IMR-90 (cell line): Measurements from ENCODE around the gene ZNRF3. TPM values are rescaled to one million over a fixed set of nuclear protein-coding genes. Genes with fewer than 3 reads are reported as not detected.

Experiments
- ATAC-seq: fragments of 200-7000 bp; cut with Tn5 transposase; 2 replicates; pipeline ENCODE4 v1.9.1; 2020; ENCODE audit warnings: low read depth, mild to moderate bottlenecking, moderate library complexity
- BruUV-seq: library from RNA; stranded (reverse); fragments of 400-500 nt; replicated peaks from 2 replicates; lab custom pipeline; 2021; lab: Mats Ljungman, UMichigan
- CTCF ChIA-PET: fragments of 300-600 bp; formaldehyde crosslinking; extraction: SDS; loops from one replicate; lab custom pipeline; 2021; ENCODE audit warnings: antibody characterized with exemption; lab: Yijun Ruan, JAX
- POLR2A ChIA-PET: fragments of 300-600 bp; sonication (Branson Sonifier 250); formaldehyde crosslinking; loops from one replicate; lab custom pipeline; 2022; ENCODE audit warnings: antibody characterized with exemption; ENCODE audit not compliant: unreplicated experiment; lab: Charles Lee
- DNase-seq: peaks from one replicate; pipeline ENCODE4 v3.0.0; 2013
- H2AFZ ChIP-seq: replicated peaks from 2 replicates; pipeline ENCODE3; 2013; ENCODE audit warnings: low read length, mild to moderate bottlenecking; ENCODE audit not compliant: poor library complexity
- H2AK5ac ChIP-seq: 2 replicates; pipeline ENCODE4 v1.6.1; 2013; ENCODE audit warnings: low read depth, low read length, inconsistent platforms
- H2AK9ac ChIP-seq: replicated peaks from 2 replicates; pipeline ENCODE3; 2013; ENCODE audit warnings: mild to moderate bottlenecking, low read depth, low read length, moderate library complexity; ENCODE audit not compliant: poor library complexity
- H2BK120ac ChIP-seq: 2 replicates; pipeline ENCODE4 v1.6.1; 2013; ENCODE audit warnings: low read depth, low read length, inconsistent platforms
- H2BK15ac ChIP-seq: 3 replicates; pipeline ENCODE4 v1.6.1; 2013; ENCODE audit warnings: low read depth, low read length, inconsistent platforms
- H2BK20ac ChIP-seq: 2 replicates; pipeline ENCODE4 v1.6.1; 2013; ENCODE audit warnings: low read depth, mild to moderate bottlenecking, inconsistent platforms, low read length, moderate library complexity
- H2BK5ac ChIP-seq: 2 replicates; pipeline ENCODE4 v1.6.1; 2013; ENCODE audit warnings: mild to moderate bottlenecking, low read depth, low read length, inconsistent platforms; ENCODE audit not compliant: poor library complexity, severe bottlenecking
- H3K14ac ChIP-seq: replicated peaks from 2 replicates; pipeline ENCODE4 v1.6.1; 2013; ENCODE audit warnings: low read depth, low read length, inconsistent platforms
- H3K18ac ChIP-seq: 2 replicates; pipeline ENCODE4 v1.6.1; 2013; ENCODE audit warnings: low read depth, low read length, control low read depth
- H3K23ac ChIP-seq: 2 replicates; pipeline ENCODE4 v1.6.1; 2013; ENCODE audit warnings: low read depth, low read length, inconsistent platforms
- H3K27ac ChIP-seq: 2 replicates; pipeline ENCODE4 v1.5.1; 2013; ENCODE audit warnings: mild to moderate bottlenecking, control low read depth, low read length; ENCODE audit not compliant: insufficient read depth
- H3K27me3 ChIP-seq: 2 replicates; pipeline ENCODE4 v1.6.1; 2013; ENCODE audit warnings: low read length; ENCODE audit not compliant: control insufficient read depth, insufficient read depth
- H3K36me3 ChIP-seq: 2 replicates; pipeline ENCODE4 v1.6.1; 2013; ENCODE audit warnings: low read length, mixed read lengths; ENCODE audit not compliant: control insufficient read depth, insufficient read depth
- H3K4ac ChIP-seq: 2 replicates; pipeline ENCODE4 v1.6.1; 2013; ENCODE audit warnings: low read depth, low read length, inconsistent platforms
- H3K4me1 ChIP-seq: 2 replicates; pipeline ENCODE4 v1.6.1; 2013; ENCODE audit warnings: low read length, mixed read lengths; ENCODE audit not compliant: control insufficient read depth, insufficient read depth
- H3K4me2 ChIP-seq: 2 replicates; pipeline ENCODE4 v1.6.1; 2013; ENCODE audit warnings: low read depth, mild to moderate bottlenecking, control low read depth, low read length, moderate library complexity
- H3K4me3 ChIP-seq: 2 replicates; pipeline ENCODE4 v1.5.1; 2013; ENCODE audit warnings: low read depth, mild to moderate bottlenecking, control low read depth, low read length, moderate library complexity; ENCODE audit not compliant: insufficient read depth
- H3K56ac ChIP-seq: 2 replicates; pipeline ENCODE4 v1.6.1; 2013; ENCODE audit warnings: low read length, inconsistent platforms; ENCODE audit not compliant: insufficient read depth; ENCODE audit errors: extremely low read depth
- H3K79me1 ChIP-seq, 2 experiments: 2 replicates each; pipeline ENCODE4 v1.6.1; 2013; ENCODE audit warnings: low read length in 2 of 2, inconsistent platforms in 1 of 2, low read depth in 1 of 2
- H3K9ac ChIP-seq: 2 replicates; pipeline ENCODE4 v1.6.1; 2013; ENCODE audit warnings: low read depth, low read length, control low read depth
- H3K9me1 ChIP-seq: 2 replicates; pipeline ENCODE4 v1.6.1; 2013; ENCODE audit warnings: low read length, inconsistent platforms; ENCODE audit not compliant: insufficient read depth
- H3K9me3 ChIP-seq: 2 replicates; pipeline ENCODE4 v1.6.1; 2013; ENCODE audit warnings: low read length; ENCODE audit not compliant: control insufficient read depth, insufficient read depth
- H4K20me1 ChIP-seq: 2 replicates; pipeline ENCODE4 v1.6.1; 2013; ENCODE audit warnings: low read length, inconsistent platforms; ENCODE audit not compliant: insufficient read depth
- H4K5ac ChIP-seq: 2 replicates; pipeline ENCODE4 v1.6.1; 2013; ENCODE audit warnings: mild to moderate bottlenecking, low read depth, low read length, control low read depth
- H4K8ac ChIP-seq, 2 experiments: 2 replicates each; pipeline ENCODE4 v1.6.1; 2013; ENCODE audit warnings: low read depth in 2 of 2, low read length in 2 of 2, control low read depth in 1 of 2, inconsistent platforms in 1 of 2
- H4K91ac ChIP-seq: 2 replicates; pipeline ENCODE4 v1.6.1; 2013; ENCODE audit warnings: low read depth, low read length, inconsistent platforms; ENCODE audit not compliant: insufficient read depth
- CEBPB ChIP-seq: IDR thresholded peaks from 2 replicates; pipeline ENCODE4 v1.6.1; 2012; ENCODE audit warnings: low read depth, low read length, improper control_type of control experiment
- ELK1 ChIP-seq: fragments of 150-350 bp; IDR thresholded peaks from 2 replicates; pipeline ENCODE4 v1.6.1; 2016; ENCODE audit warnings: low read depth, mild to moderate bottlenecking, low read length, moderate library complexity, borderline replicate concordance
- MAFK ChIP-seq: IDR thresholded peaks from 2 replicates; pipeline ENCODE4 v1.6.1; 2012; ENCODE audit warnings: low read depth, low read length, improper control_type of control experiment
- SMC3 ChIP-seq: fragments of 150-350 bp; IDR thresholded peaks from 2 replicates; pipeline ENCODE4 v1.6.1; 2016; ENCODE audit warnings: low read depth, mild to moderate bottlenecking, antibody characterized with exemption, low read length, moderate library complexity
- WGBS, 2 experiments: methylation state at CpG; one replicate each; pipeline versions ENCODE4 v1.1.5 to v1.1.7; 2013; ENCODE audit warnings: missing lambda C conversion rate in 2 of 2; ENCODE audit not compliant: insufficient read length in 1 of 2; ENCODE audit errors: extremely low coverage in 2 of 2; 5-methylcytosine and 5-hydroxymethylcytosine counted together
- dilution Hi-C: fragments of 300-500 bp; cut with HindIII; formaldehyde crosslinking; loops from one replicate; pipeline ENCODE4 v1.14.3; 2018; ENCODE audit warnings: low sequenced_read_pairs; ENCODE audit not compliant: unreplicated experiment
- in situ Hi-C: fragments of 300-500 bp; cut with MboI; formaldehyde crosslinking; loops from 3 replicates; pipeline ENCODE4 v1.14.3; 2019; ENCODE audit warnings: low sequenced_read_pairs, inconsistent platforms, mixed read lengths
- intact Hi-C: fragments of 100-400 bp; cut with micrococcal nuclease; formaldehyde crosslinking; loops from 2 replicates; pipeline ENCODE4 v1.10.0; 2022
- polyA plus RNA-seq, 3 experiments: library from polyadenylated mRNA; depleted of rRNA; stranded (reverse); fragments of >200 nt; gene quantifications; 2 replicates each; pipeline ENCODE4 v1.2.3, GENCODE V29; 2012; ENCODE audit warnings: low replicate concordance in 1 of 3
- total RNA-seq: library from RNA; depleted of rRNA; stranded (reverse); fragments of >200 nt; gene quantifications from 2 replicates; pipeline ENCODE4 v1.2.3, GENCODE V29; 2012

ZNRF3 gene
- total and polyA plus RNA-seq, 2 of the 4 experiments (the other 2 are of a cell fraction): 1.4 to 2.4 TPM

DNA sequence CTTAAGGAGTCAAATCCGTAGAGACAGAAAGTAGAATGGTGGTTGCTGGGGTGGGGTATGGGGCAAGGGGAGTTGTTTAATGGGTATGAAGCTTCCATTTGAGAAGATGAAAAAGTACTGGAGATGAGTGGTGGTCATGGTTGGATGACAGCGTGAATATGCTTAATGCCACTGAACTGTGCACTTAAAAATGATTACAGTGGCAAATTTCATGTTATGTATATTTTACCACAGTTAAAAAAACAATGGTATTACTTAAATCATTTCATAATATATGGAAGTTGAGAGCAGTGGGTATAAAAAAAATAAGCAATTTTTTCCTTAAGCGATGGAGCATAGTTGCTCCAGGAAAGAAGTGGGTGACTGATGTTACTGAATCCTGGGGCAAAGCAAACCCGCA, 111.2 kb downstream of the ZNRF3 start:
- intact Hi-C loops: no loop called here
- WGBS, 2 experiments: 100% methylated on average over 2 of the region's 4 CpGs; no CpG with 5 or more reads in 1 of the 2 experiments
- Histone ChIP-seq H3K18ac (no peak overlapping the region), H4K5ac (no peak overlapping the region), H3K9me3 (no peaks in the 10 kb centered on the region), H3K9me1 (no peaks in the 10 kb centered on the region; the same call in 1 of the 2 replicates), H3K9ac (no peak overlapping the region), H3K14ac (no peak overlapping the region), H4K20me1 (no peaks in the 10 kb centered on the region), H2AK5ac (no peak overlapping the region), H3K79me1 (no peaks in the 10 kb centered on the region; a peak in 1 of 4 replicates), H2AFZ (no peak overlapping the region), H3K27me3 (no peaks in the 10 kb centered on the region), H4K8ac (no peak overlapping the region), H2BK15ac (no peak overlapping the region), H2AK9ac (no peak overlapping the region), H3K27ac (no peak overlapping the region), H3K4ac (no peak overlapping the region), H3K23ac (no peak overlapping the region), H3K56ac (no peak overlapping the region), H2BK20ac (no peak overlapping the region), H3K36me3 (no peaks in the 10 kb centered on the region), H4K91ac (no peak overlapping the region), H2BK120ac (no peak overlapping the region), H3K4me1 (no peaks in the 10 kb centered on the region), H2BK5ac (no peak overlapping the region), H3K4me2 (no peak overlapping the region), H3K4me3 (no peak overlapping the region)
- BruUV-seq: no TSS peak
- DNase-seq (no peak), ATAC-seq (no peak)
- in situ Hi-C loops: no loop called here
- dilution Hi-C loops: no loop called here
- POLR2A ChIA-PET: no interaction called here
- CTCF ChIA-PET: interaction anchor here (0.8 kb wide), 1 partner anchor 14 kb away, joined by 4 read pairs; no protein-coding TSS in a partner anchor
- TF ChIP-seq CEBPB (no peak), SMC3 (no peak), MAFK (peak; percentile 52), ELK1 (no peak)
